IMR-90 (cell line): Measurements from ENCODE around the gene PVALEF. TPM values are rescaled to one million over a fixed set of nuclear protein-coding genes. Genes with fewer than 3 reads are reported as not detected.

Experiments
- ATAC-seq: fragments of 200-7000 bp; cut with Tn5 transposase; 2 replicates; pipeline ENCODE4 v1.9.1; 2020; ENCODE audit warnings: low read depth, mild to moderate bottlenecking, moderate library complexity
- BruUV-seq: library from RNA; stranded (reverse); fragments of 400-500 nt; replicated peaks from 2 replicates; lab custom pipeline; 2021; lab: Mats Ljungman, UMichigan
- CTCF ChIA-PET: fragments of 300-600 bp; formaldehyde crosslinking; extraction: SDS; loops from one replicate; lab custom pipeline; 2021; ENCODE audit warnings: antibody characterized with exemption; lab: Yijun Ruan, JAX
- POLR2A ChIA-PET: fragments of 300-600 bp; sonication (Branson Sonifier 250); formaldehyde crosslinking; loops from one replicate; lab custom pipeline; 2022; ENCODE audit warnings: antibody characterized with exemption; ENCODE audit not compliant: unreplicated experiment; lab: Charles Lee
- DNase-seq: peaks from one replicate; pipeline ENCODE4 v3.0.0; 2013
- H2AFZ ChIP-seq: replicated peaks from 2 replicates; pipeline ENCODE3; 2013; ENCODE audit warnings: low read length, mild to moderate bottlenecking; ENCODE audit not compliant: poor library complexity
- H2AK5ac ChIP-seq: 2 replicates; pipeline ENCODE4 v1.6.1; 2013; ENCODE audit warnings: low read depth, low read length, inconsistent platforms
- H2AK9ac ChIP-seq: replicated peaks from 2 replicates; pipeline ENCODE3; 2013; ENCODE audit warnings: mild to moderate bottlenecking, low read depth, low read length, moderate library complexity; ENCODE audit not compliant: poor library complexity
- H2BK120ac ChIP-seq: 2 replicates; pipeline ENCODE4 v1.6.1; 2013; ENCODE audit warnings: low read depth, low read length, inconsistent platforms
- H2BK15ac ChIP-seq: 3 replicates; pipeline ENCODE4 v1.6.1; 2013; ENCODE audit warnings: low read depth, low read length, inconsistent platforms
- H2BK20ac ChIP-seq: 2 replicates; pipeline ENCODE4 v1.6.1; 2013; ENCODE audit warnings: low read depth, mild to moderate bottlenecking, inconsistent platforms, low read length, moderate library complexity
- H2BK5ac ChIP-seq: 2 replicates; pipeline ENCODE4 v1.6.1; 2013; ENCODE audit warnings: mild to moderate bottlenecking, low read depth, low read length, inconsistent platforms; ENCODE audit not compliant: poor library complexity, severe bottlenecking
- H3K14ac ChIP-seq: replicated peaks from 2 replicates; pipeline ENCODE4 v1.6.1; 2013; ENCODE audit warnings: low read depth, low read length, inconsistent platforms
- H3K18ac ChIP-seq: 2 replicates; pipeline ENCODE4 v1.6.1; 2013; ENCODE audit warnings: low read depth, low read length, control low read depth
- H3K23ac ChIP-seq: 2 replicates; pipeline ENCODE4 v1.6.1; 2013; ENCODE audit warnings: low read depth, low read length, inconsistent platforms
- H3K27ac ChIP-seq: 2 replicates; pipeline ENCODE4 v1.5.1; 2013; ENCODE audit warnings: mild to moderate bottlenecking, control low read depth, low read length; ENCODE audit not compliant: insufficient read depth
- H3K27me3 ChIP-seq: 2 replicates; pipeline ENCODE4 v1.6.1; 2013; ENCODE audit warnings: low read length; ENCODE audit not compliant: control insufficient read depth, insufficient read depth
- H3K36me3 ChIP-seq: 2 replicates; pipeline ENCODE4 v1.6.1; 2013; ENCODE audit warnings: low read length, mixed read lengths; ENCODE audit not compliant: control insufficient read depth, insufficient read depth
- H3K4ac ChIP-seq: 2 replicates; pipeline ENCODE4 v1.6.1; 2013; ENCODE audit warnings: low read depth, low read length, inconsistent platforms
- H3K4me1 ChIP-seq: 2 replicates; pipeline ENCODE4 v1.6.1; 2013; ENCODE audit warnings: low read length, mixed read lengths; ENCODE audit not compliant: control insufficient read depth, insufficient read depth
- H3K4me2 ChIP-seq: 2 replicates; pipeline ENCODE4 v1.6.1; 2013; ENCODE audit warnings: low read depth, mild to moderate bottlenecking, control low read depth, low read length, moderate library complexity
- H3K4me3 ChIP-seq: 2 replicates; pipeline ENCODE4 v1.5.1; 2013; ENCODE audit warnings: low read depth, mild to moderate bottlenecking, control low read depth, low read length, moderate library complexity; ENCODE audit not compliant: insufficient read depth
- H3K56ac ChIP-seq: 2 replicates; pipeline ENCODE4 v1.6.1; 2013; ENCODE audit warnings: low read length, inconsistent platforms; ENCODE audit not compliant: insufficient read depth; ENCODE audit errors: extremely low read depth
- H3K79me1 ChIP-seq, 2 experiments: 2 replicates each; pipeline ENCODE4 v1.6.1; 2013; ENCODE audit warnings: low read length in 2 of 2, inconsistent platforms in 1 of 2, low read depth in 1 of 2
- H3K9ac ChIP-seq: 2 replicates; pipeline ENCODE4 v1.6.1; 2013; ENCODE audit warnings: low read depth, low read length, control low read depth
- H3K9me1 ChIP-seq: 2 replicates; pipeline ENCODE4 v1.6.1; 2013; ENCODE audit warnings: low read length, inconsistent platforms; ENCODE audit not compliant: insufficient read depth
- H3K9me3 ChIP-seq: 2 replicates; pipeline ENCODE4 v1.6.1; 2013; ENCODE audit warnings: low read length; ENCODE audit not compliant: control insufficient read depth, insufficient read depth
- H4K20me1 ChIP-seq: 2 replicates; pipeline ENCODE4 v1.6.1; 2013; ENCODE audit warnings: low read length, inconsistent platforms; ENCODE audit not compliant: insufficient read depth
- H4K5ac ChIP-seq: 2 replicates; pipeline ENCODE4 v1.6.1; 2013; ENCODE audit warnings: mild to moderate bottlenecking, low read depth, low read length, control low read depth
- H4K8ac ChIP-seq, 2 experiments: 2 replicates each; pipeline ENCODE4 v1.6.1; 2013; ENCODE audit warnings: low read depth in 2 of 2, low read length in 2 of 2, control low read depth in 1 of 2, inconsistent platforms in 1 of 2
- H4K91ac ChIP-seq: 2 replicates; pipeline ENCODE4 v1.6.1; 2013; ENCODE audit warnings: low read depth, low read length, inconsistent platforms; ENCODE audit not compliant: insufficient read depth
- BHLHE40 ChIP-seq: fragments of 150-350 bp; IDR thresholded peaks from 2 replicates; pipeline ENCODE4 v1.6.1; 2016; ENCODE audit warnings: mild to moderate bottlenecking, low read depth, low read length
- CEBPB ChIP-seq: IDR thresholded peaks from 2 replicates; pipeline ENCODE4 v1.6.1; 2012; ENCODE audit warnings: low read depth, low read length, improper control_type of control experiment
- CHD1 ChIP-seq: IDR thresholded peaks from 2 replicates; pipeline ENCODE4 v1.6.1; 2012; ENCODE audit warnings: low read depth, low read length, improper control_type of control experiment
- FOS ChIP-seq: fragments of 150-350 bp; IDR thresholded peaks from 2 replicates; pipeline ENCODE4 v1.6.1; 2016; ENCODE audit warnings: low read depth, low read length
- MAFK ChIP-seq: IDR thresholded peaks from 2 replicates; pipeline ENCODE4 v1.6.1; 2012; ENCODE audit warnings: low read depth, low read length, improper control_type of control experiment
- MAZ ChIP-seq: IDR thresholded peaks from 2 replicates; pipeline ENCODE4 v1.6.1; 2012; ENCODE audit warnings: low read depth, mild to moderate bottlenecking, low read length, improper control_type of control experiment, moderate library complexity, borderline replicate concordance
- MXI1 ChIP-seq: IDR thresholded peaks from 2 replicates; pipeline ENCODE4 v1.6.1; 2012; ENCODE audit warnings: low read depth, mild to moderate bottlenecking, low read length, moderate library complexity, borderline replicate concordance
- NFE2L2 ChIP-seq: fragments of 150-350 bp; IDR thresholded peaks from 2 replicates; pipeline ENCODE4 v1.6.1; 2016; ENCODE audit warnings: low read depth, mild to moderate bottlenecking, low read length
- POLR2A ChIP-seq: IDR thresholded peaks from 2 replicates; pipeline ENCODE4 v1.6.1; 2012; ENCODE audit warnings: mild to moderate bottlenecking, low read depth, low read length
- RAD21 ChIP-seq: IDR thresholded peaks from 2 replicates; pipeline ENCODE4 v1.6.1; 2012; ENCODE audit warnings: low read length, improper control_type of control experiment
- RCOR1 ChIP-seq: IDR thresholded peaks from 2 replicates; pipeline ENCODE4 v1.6.1; 2012; ENCODE audit warnings: mild to moderate bottlenecking, low read length, improper control_type of control experiment; ENCODE audit not compliant: insufficient replicate concordance
- RFX5 ChIP-seq: IDR thresholded peaks from 2 replicates; pipeline ENCODE4 v1.8.0; 2012; ENCODE audit warnings: low read depth, mild to moderate bottlenecking, low read length, moderate library complexity
- SMC3 ChIP-seq: fragments of 150-350 bp; IDR thresholded peaks from 2 replicates; pipeline ENCODE4 v1.6.1; 2016; ENCODE audit warnings: low read depth, mild to moderate bottlenecking, antibody characterized with exemption, low read length, moderate library complexity
- WGBS, 2 experiments: methylation state at CpG; one replicate each; pipeline versions ENCODE4 v1.1.5 to v1.1.7; 2013; ENCODE audit warnings: missing lambda C conversion rate in 2 of 2; ENCODE audit not compliant: insufficient read length in 1 of 2; ENCODE audit errors: extremely low coverage in 2 of 2; 5-methylcytosine and 5-hydroxymethylcytosine counted together
- dilution Hi-C: fragments of 300-500 bp; cut with HindIII; formaldehyde crosslinking; loops from one replicate; pipeline ENCODE4 v1.14.3; 2018; ENCODE audit warnings: low sequenced_read_pairs; ENCODE audit not compliant: unreplicated experiment
- in situ Hi-C: fragments of 300-500 bp; cut with MboI; formaldehyde crosslinking; loops from 3 replicates; pipeline ENCODE4 v1.14.3; 2019; ENCODE audit warnings: low sequenced_read_pairs, inconsistent platforms, mixed read lengths
- intact Hi-C: fragments of 100-400 bp; cut with micrococcal nuclease; formaldehyde crosslinking; loops from 2 replicates; pipeline ENCODE4 v1.10.0; 2022
- polyA plus RNA-seq, 3 experiments: library from polyadenylated mRNA; depleted of rRNA; stranded (reverse); fragments of >200 nt; gene quantifications; 2 replicates each; pipeline ENCODE4 v1.2.3, GENCODE V29; 2012; ENCODE audit warnings: low replicate concordance in 1 of 3
- total RNA-seq: library from RNA; depleted of rRNA; stranded (reverse); fragments of >200 nt; gene quantifications from 2 replicates; pipeline ENCODE4 v1.2.3, GENCODE V29; 2012
- TF ChIP-seq, protein P1 (sequence below): conservative IDR thresholded peaks from 2 replicates; pipeline ENCODE4 v1.5.1; 2012; ENCODE audit warnings: mild to moderate bottlenecking, low read depth, low read length, improper control_type of control experiment
- TF ChIP-seq, protein P2 (sequence below): fragments of 150-350 bp; IDR thresholded peaks from 2 replicates; pipeline ENCODE4 v1.6.1; 2016; ENCODE audit warnings: low read depth, mild to moderate bottlenecking, low read length, moderate library complexity, borderline replicate concordance
- TF ChIP-seq, protein P3 (sequence below): fragments of 150-350 bp; IDR thresholded peaks from 2 replicates; pipeline ENCODE4 v1.6.1; 2017; ENCODE audit warnings: mild to moderate bottlenecking, antibody characterized with exemption, low read length, low read depth

PVALEF gene
- total and polyA plus RNA-seq, 2 of the 4 experiments (the other 2 are of a cell fraction): not detected

DNA sequence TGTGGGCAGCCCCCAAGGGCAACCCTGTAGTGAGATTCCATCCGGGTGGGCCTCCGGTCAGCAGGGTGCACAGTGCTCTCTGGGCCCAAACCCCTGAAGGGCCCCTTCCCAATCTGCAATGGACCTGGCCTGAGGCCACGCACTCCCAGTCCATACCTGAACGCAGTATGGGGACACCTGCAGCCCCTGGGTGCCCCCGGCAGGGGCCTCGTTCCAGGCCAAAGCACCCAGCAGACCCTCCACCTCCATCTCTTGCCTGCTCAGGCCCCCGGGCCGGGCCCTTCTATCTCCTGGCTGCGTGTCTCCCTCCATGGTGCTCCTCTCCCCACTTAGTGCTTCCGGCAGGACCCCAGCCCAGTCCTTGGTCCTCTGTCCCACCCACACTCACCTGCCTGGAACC, 18.0 kb downstream of the PVALEF start:
- Histone ChIP-seq H3K56ac (no peak overlapping the region), H3K79me1 (no peaks in the 10 kb centered on the region), H3K4me3 (no peak overlapping the region), H3K9me1 (no peaks in the 10 kb centered on the region), H2BK120ac (no peak overlapping the region), H3K27me3 (peaks cover 6% of the 10 kb centered on the region; the same call in 1 of the 2 replicates), H3K23ac (no peak overlapping the region), H3K27ac (no peak overlapping the region), H2AK9ac (no peak overlapping the region), H3K9me3 (no peaks in the 10 kb centered on the region), H4K20me1 (no peaks in the 10 kb centered on the region), H2BK15ac (no peak overlapping the region), H3K9ac (no peak overlapping the region), H4K8ac (no peak overlapping the region), H3K36me3 (no peaks in the 10 kb centered on the region), H3K18ac (no peak overlapping the region), H3K4ac (no peak overlapping the region), H2BK5ac (no peak overlapping the region), H4K5ac (no peak overlapping the region), H3K4me1 (no peaks in the 10 kb centered on the region), H2AFZ (no peak overlapping the region), H2AK5ac (no peak overlapping the region), H3K14ac (no peak overlapping the region), H2BK20ac (no peak overlapping the region), H3K4me2 (no peak overlapping the region), H4K91ac (no peak overlapping the region)
- no peak for ATAC-seq
- BruUV-seq: no TSS peak
- 88% methylated on average over 10 of the region's 10 CpGs; no CpG with 5 or more reads in 1 of the 2 experiments for WGBS, 2 experiments
- CTCF ChIA-PET: no interaction called here
- intact Hi-C loops (no loop called here), in situ Hi-C loops (no loop called here), dilution Hi-C loops (no loop called here)
- TF ChIP-seq CEBPB: no peak
- TF ChIP-seq RAD21: no peak
- TF ChIP-seq POLR2A: no peak
- no peak for TF ChIP-seq NFE2L2
- no peak for TF ChIP-seq CHD1
- no peak for TF ChIP-seq SMC3
- TF ChIP-seq, protein P1, sequence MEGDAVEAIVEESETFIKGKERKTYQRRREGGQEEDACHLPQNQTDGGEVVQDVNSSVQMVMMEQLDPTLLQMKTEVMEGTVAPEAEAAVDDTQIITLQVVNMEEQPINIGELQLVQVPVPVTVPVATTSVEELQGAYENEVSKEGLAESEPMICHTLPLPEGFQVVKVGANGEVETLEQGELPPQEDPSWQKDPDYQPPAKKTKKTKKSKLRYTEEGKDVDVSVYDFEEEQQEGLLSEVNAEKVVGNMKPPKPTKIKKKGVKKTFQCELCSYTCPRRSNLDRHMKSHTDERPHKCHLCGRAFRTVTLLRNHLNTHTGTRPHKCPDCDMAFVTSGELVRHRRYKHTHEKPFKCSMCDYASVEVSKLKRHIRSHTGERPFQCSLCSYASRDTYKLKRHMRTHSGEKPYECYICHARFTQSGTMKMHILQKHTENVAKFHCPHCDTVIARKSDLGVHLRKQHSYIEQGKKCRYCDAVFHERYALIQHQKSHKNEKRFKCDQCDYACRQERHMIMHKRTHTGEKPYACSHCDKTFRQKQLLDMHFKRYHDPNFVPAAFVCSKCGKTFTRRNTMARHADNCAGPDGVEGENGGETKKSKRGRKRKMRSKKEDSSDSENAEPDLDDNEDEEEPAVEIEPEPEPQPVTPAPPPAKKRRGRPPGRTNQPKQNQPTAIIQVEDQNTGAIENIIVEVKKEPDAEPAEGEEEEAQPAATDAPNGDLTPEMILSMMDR: no peak
- no peak for TF ChIP-seq FOS
- TF ChIP-seq RFX5: no peak
- TF ChIP-seq MAZ: no peak
- TF ChIP-seq MXI1: no peak
- TF ChIP-seq BHLHE40: no peak
- TF ChIP-seq, protein P2, sequence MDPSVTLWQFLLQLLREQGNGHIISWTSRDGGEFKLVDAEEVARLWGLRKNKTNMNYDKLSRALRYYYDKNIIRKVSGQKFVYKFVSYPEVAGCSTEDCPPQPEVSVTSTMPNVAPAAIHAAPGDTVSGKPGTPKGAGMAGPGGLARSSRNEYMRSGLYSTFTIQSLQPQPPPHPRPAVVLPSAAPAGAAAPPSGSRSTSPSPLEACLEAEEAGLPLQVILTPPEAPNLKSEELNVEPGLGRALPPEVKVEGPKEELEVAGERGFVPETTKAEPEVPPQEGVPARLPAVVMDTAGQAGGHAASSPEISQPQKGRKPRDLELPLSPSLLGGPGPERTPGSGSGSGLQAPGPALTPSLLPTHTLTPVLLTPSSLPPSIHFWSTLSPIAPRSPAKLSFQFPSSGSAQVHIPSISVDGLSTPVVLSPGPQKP: no peak
- TF ChIP-seq, protein P3, sequence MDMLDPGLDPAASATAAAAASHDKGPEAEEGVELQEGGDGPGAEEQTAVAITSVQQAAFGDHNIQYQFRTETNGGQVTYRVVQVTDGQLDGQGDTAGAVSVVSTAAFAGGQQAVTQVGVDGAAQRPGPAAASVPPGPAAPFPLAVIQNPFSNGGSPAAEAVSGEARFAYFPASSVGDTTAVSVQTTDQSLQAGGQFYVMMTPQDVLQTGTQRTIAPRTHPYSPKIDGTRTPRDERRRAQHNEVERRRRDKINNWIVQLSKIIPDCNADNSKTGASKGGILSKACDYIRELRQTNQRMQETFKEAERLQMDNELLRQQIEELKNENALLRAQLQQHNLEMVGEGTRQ: no peak
- TF ChIP-seq MAFK: no peak
- no peak for TF ChIP-seq RCOR1
- POLR2A ChIA-PET: no interaction called here
- DNase-seq: no peak
